Astrocyte (in vitro differentiated cells and primary cell): Measurements from ENCODE around the gene EBLN2. TPM values are rescaled to one million over a fixed set of nuclear protein-coding genes. Genes with fewer than 3 reads are reported as not detected.

Experiments used
- DNase-seq: peaks from one replicate; pipeline ENCODE4 v3.0.0-alpha.2; 2010; ENCODE audit warnings: low read depth
- FAIRE-seq: peaks from 2 replicates; lab custom pipeline; 2011; peaks lifted over from hg19 to GRCh38; lab: Jason Lieb, UNC
- H2AFZ ChIP-seq: 2 replicates; pipeline ENCODE4 v1.6.0; 2012; ENCODE audit warnings: low read depth, low read length, inconsistent platforms
- H3K27ac ChIP-seq: 2 replicates; pipeline ENCODE4 v1.5.1; 2011; ENCODE audit warnings: low read depth, low read length, inconsistent platforms
- H3K27me3 ChIP-seq: 2 replicates; pipeline ENCODE4 v1.6.0; 2011; ENCODE audit warnings: low read length, inconsistent platforms; ENCODE audit not compliant: insufficient read depth
- H3K36me3 ChIP-seq: 2 replicates; pipeline ENCODE4 v1.5.1; 2011; ENCODE audit warnings: low read length, inconsistent platforms; ENCODE audit not compliant: insufficient read depth
- H3K4me1 ChIP-seq: 2 replicates; pipeline ENCODE4 v1.5.1; 2011; ENCODE audit warnings: low read length, inconsistent platforms; ENCODE audit not compliant: insufficient read depth
- H3K4me2 ChIP-seq: 2 replicates; pipeline ENCODE4 v1.6.0; 2012; ENCODE audit warnings: low read length, inconsistent platforms
- H3K4me3 ChIP-seq: 2 replicates; pipeline ENCODE4 v1.5.1; 2011; ENCODE audit warnings: low read depth, mild to moderate bottlenecking, low read length, inconsistent platforms; ENCODE audit not compliant: insufficient read depth
- H3K79me2 ChIP-seq: 2 replicates; pipeline ENCODE4 v1.6.0; 2012; ENCODE audit warnings: mild to moderate bottlenecking, low read length, inconsistent platforms; ENCODE audit not compliant: insufficient read depth
- H3K9ac ChIP-seq: 2 replicates; pipeline ENCODE4 v1.6.0; 2012; ENCODE audit warnings: mild to moderate bottlenecking, low read length, inconsistent platforms
- H3K9me3 ChIP-seq: 2 replicates; pipeline ENCODE4 v1.5.1; 2012; ENCODE audit warnings: low read depth, mild to moderate bottlenecking, low read length, inconsistent platforms; ENCODE audit not compliant: insufficient read depth
- H4K20me1 ChIP-seq: 2 replicates; pipeline ENCODE4 v1.6.0; 2012; ENCODE audit warnings: low read length, inconsistent platforms; ENCODE audit not compliant: insufficient read depth
- H3K27ac Mint-ChIP-seq: one replicate; pipeline ENCODE4 v1.8.0; 2021; ENCODE audit warnings: mild to moderate bottlenecking, mixed read lengths; ENCODE audit not compliant: unreplicated experiment
- H3K27me3 Mint-ChIP-seq: one replicate; pipeline ENCODE4 v1.8.0; 2021; ENCODE audit warnings: low read depth, mixed read lengths; ENCODE audit not compliant: unreplicated experiment
- H3K36me3 Mint-ChIP-seq: one replicate; pipeline ENCODE4 v1.8.0; 2021; ENCODE audit warnings: low read depth, mixed read lengths; ENCODE audit not compliant: unreplicated experiment
- H3K4me1 Mint-ChIP-seq: one replicate; pipeline ENCODE4 v1.8.0; 2021; ENCODE audit warnings: low read depth, mixed read lengths; ENCODE audit not compliant: unreplicated experiment
- H3K4me3 Mint-ChIP-seq: one replicate; pipeline ENCODE4 v1.8.0; 2021; ENCODE audit warnings: mild to moderate bottlenecking, moderate library complexity, mixed read lengths; ENCODE audit not compliant: unreplicated experiment
- H3K9me3 Mint-ChIP-seq: one replicate; pipeline ENCODE4 v1.8.0; 2021; ENCODE audit warnings: mild to moderate bottlenecking, mixed read lengths; ENCODE audit not compliant: unreplicated experiment
- CTCF ChIP-seq: IDR thresholded peaks from 2 replicates; pipeline ENCODE4 v1.5.1; 2011; ENCODE audit warnings: low read depth, mild to moderate bottlenecking, inconsistent platforms, low read length, moderate library complexity; ENCODE audit not compliant: insufficient read depth
- EZH2 ChIP-seq: IDR thresholded peaks from 2 replicates; pipeline ENCODE4 v1.6.1; 2012; ENCODE audit warnings: mild to moderate bottlenecking, low read length, inconsistent platforms; ENCODE audit not compliant: insufficient read depth
- total RNA-seq: library from RNA; stranded (reverse); gene quantifications from 2 replicates; pipeline ENCODE4 v1.2.1, GENCODE V29; 2021

Gene EBLN2
- total RNA-seq, 1 donor from 2014 or later: 3.1 TPM

DNA sequence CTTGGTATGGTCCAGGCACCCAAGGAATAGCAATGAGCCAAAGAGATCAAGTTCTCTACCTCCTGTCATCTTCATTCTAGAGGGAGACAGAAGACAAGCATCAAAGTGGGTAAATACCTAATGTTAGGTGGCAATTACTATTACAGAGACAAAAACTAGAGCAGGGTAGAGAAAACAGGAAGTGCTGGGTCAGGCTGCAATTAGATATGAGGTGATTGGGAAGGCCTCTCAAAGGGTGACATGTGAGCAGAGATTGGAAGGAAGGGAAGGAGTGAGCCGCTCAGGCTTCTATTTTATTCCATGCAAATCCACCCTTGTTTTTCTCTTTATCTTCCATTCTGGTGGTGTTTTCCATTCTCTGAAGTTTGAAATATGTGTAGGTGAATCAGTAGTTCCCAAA lies 37.4 kb downstream of the EBLN2 start:
- no peak overlapping the region for H3K27ac Mint-ChIP-seq
- no peak overlapping the region for H3K4me3 ChIP-seq
- FAIRE-seq (no peak), DNase-seq (no peak)
- H3K9me3 Mint-ChIP-seq: no peaks in the 10 kb centered on the region
- H4K20me1 ChIP-seq: no peaks in the 10 kb centered on the region
- H3K4me2 ChIP-seq: no peak overlapping the region
- H3K27me3 Mint-ChIP-seq: peaks cover 12% of the 10 kb centered on the region
- H3K36me3 Mint-ChIP-seq: no peaks in the 10 kb centered on the region
- H3K36me3 ChIP-seq: no peaks in the 10 kb centered on the region
- no peak overlapping the region for H2AFZ ChIP-seq
- no peaks in the 10 kb centered on the region for H3K9me3 ChIP-seq
- peaks cover 5% of the 10 kb centered on the region for H3K4me1 ChIP-seq
- no peak overlapping the region for H3K27ac ChIP-seq
- no peaks in the 10 kb centered on the region for H3K79me2 ChIP-seq
- no peak overlapping the region for H3K9ac ChIP-seq
- peaks cover 6% of the 10 kb centered on the region for H3K27me3 ChIP-seq
- H3K4me1 Mint-ChIP-seq: peaks cover 9% of the 10 kb centered on the region
- no peak overlapping the region for H3K4me3 Mint-ChIP-seq
- TF ChIP-seq EZH2 (no peak), CTCF (no peak)

GRCh38 chr3:73100741-73101559 lies 39.5 kb downstream of the EBLN2 start:
- Histone ChIP-seq H3K4me3 (no peak overlapping the region), H3K36me3 (no peaks in the 10 kb centered on the region), H3K9ac (no peak overlapping the region), H3K27me3 (peaks cover 6% of the 10 kb centered on the region), H4K20me1 (no peaks in the 10 kb centered on the region), H3K27ac (no peak overlapping the region), H3K4me1 (no peaks in the 10 kb centered on the region), H3K4me2 (no peak overlapping the region), H3K9me3 (no peaks in the 10 kb centered on the region), H3K79me2 (no peaks in the 10 kb centered on the region), H2AFZ (no peak overlapping the region)
- Mint-ChIP-seq H3K27me3 (peaks cover 12% of the 10 kb centered on the region), H3K4me1 (peaks cover 2% of the 10 kb centered on the region), H3K9me3 (no peaks in the 10 kb centered on the region), H3K4me3 (no peak overlapping the region), H3K36me3 (no peaks in the 10 kb centered on the region), H3K27ac (no peak overlapping the region)
- DNase-seq (peak; percentile 38), FAIRE-seq (peak; percentile 86)
- TF ChIP-seq EZH2 (no peak), CTCF (peak; percentile 97)

GRCh38 chr3:73101881-73102280 lies 40.4 kb downstream of the EBLN2 start:
- no peaks in the 10 kb centered on the region for H4K20me1 ChIP-seq
- no peaks in the 10 kb centered on the region for H3K36me3 ChIP-seq
- FAIRE-seq: no peak
- Mint-ChIP-seq H3K27ac (no peak overlapping the region), H3K27me3 (peaks cover 12% of the 10 kb centered on the region), H3K4me1 (peaks cover 2% of the 10 kb centered on the region), H3K9me3 (no peaks in the 10 kb centered on the region), H3K36me3 (no peaks in the 10 kb centered on the region), H3K4me3 (no peak overlapping the region)
- peaks cover 6% of the 10 kb centered on the region for H3K27me3 ChIP-seq
- no peak overlapping the region for H2AFZ ChIP-seq
- TF ChIP-seq CTCF (no peak), EZH2 (no peak)
- no peaks in the 10 kb centered on the region for H3K79me2 ChIP-seq
- H3K4me3 ChIP-seq: no peak overlapping the region
- no peak overlapping the region for H3K9ac ChIP-seq
- H3K27ac ChIP-seq: no peak overlapping the region
- H3K4me1 ChIP-seq: no peaks in the 10 kb centered on the region
- no peak overlapping the region for H3K4me2 ChIP-seq
- H3K9me3 ChIP-seq: no peaks in the 10 kb centered on the region
- no peak for DNase-seq
